Measurements from ENCODE around the gene CBX4.

GRCh38 chr17:79819534-79820276, 19.5 kb downstream of the CBX4 start:
- no peak for TF ChIP-seq CTCF (conservative IDR thresholded peaks at IDR 0.05; ENCODE audit: low read depth in 2 of 2)
- TF ChIP-seq REST (IDR thresholded peaks at IDR 0.05; ENCODE audit: unreplicated experiment): no peak
- TF ChIP-seq NANOG (IDR thresholded peaks at IDR 0.05; ENCODE audit: borderline replicate concordance): no peak
- TF ChIP-seq JUNB (IDR thresholded peaks at IDR 0.05; ENCODE audit: unreplicated experiment): no peak
- no peak for TF ChIP-seq EZH2phosphoT487 (IDR thresholded peaks at IDR 0.05; ENCODE audit: unreplicated experiment)
- TF ChIP-seq EZH2 (IDR thresholded peaks at IDR 0.05; ENCODE audit: low read depth, unreplicated experiment): no peak
- TF ChIP-seq POLR2AphosphoS5 (IDR thresholded peaks at IDR 0.05; ENCODE audit: low read depth): no peak
- TF ChIP-seq CREB1 (CRISPR knock-in tag; IDR thresholded peaks at IDR 0.05; ENCODE audit: low read depth): no peak
- no peak for TF ChIP-seq ZNF114 (CRISPR knock-in tag; IDR thresholded peaks at IDR 0.05)

All from GM23338 (cell line).